Measurements from ENCODE around the gene RTL5.

The RTL5 gene

GRCh38 chrX:72139538-72139937, 7.8 kb upstream of the RTL5 start:
- H3K27me3 ChIP-seq (ENCODE audit: insufficient read depth, poor library complexity, severe bottlenecking) = no peaks in the 10 kb centered on the region
- H3K4me3 ChIP-seq (ENCODE audit: severe bottlenecking) = no peak overlapping the region
- H3K9me3 ChIP-seq (ENCODE audit: severe bottlenecking) = no peaks in the 10 kb centered on the region
- no peak overlapping the region for H3K27ac ChIP-seq (ENCODE audit: poor library complexity, severe bottlenecking)
- no peak for DNase-seq (ENCODE audit: low spot score)
- no peak for TF ChIP-seq CTCF (IDR thresholded peaks at IDR 0.05; ENCODE audit: poor library complexity, severe bottlenecking)
- no peaks in the 10 kb centered on the region for H3K36me3 ChIP-seq (ENCODE audit: low read depth)
- no peaks in the 10 kb centered on the region for H3K4me1 ChIP-seq (ENCODE audit: insufficient read depth, poor library complexity, severe bottlenecking)
- ATAC-seq (ENCODE audit: low read depth) = no peak

GRCh38 chrX:72137846-72138495, 6.3 kb upstream of the RTL5 start:
- H3K27me3 ChIP-seq (ENCODE audit: insufficient read depth, poor library complexity, severe bottlenecking) = no peaks in the 10 kb centered on the region

GRCh38 chrX:72133851-72134546, 2.3 kb upstream of the RTL5 start:
- no peaks in the 10 kb centered on the region for H3K36me3 ChIP-seq (ENCODE audit: low read depth)
- peaks cover 8% of the 10 kb centered on the region for H3K27me3 ChIP-seq (ENCODE audit: insufficient read depth, poor library complexity, severe bottlenecking)
- TF ChIP-seq CTCF (IDR thresholded peaks at IDR 0.05; ENCODE audit: poor library complexity, severe bottlenecking) = no peak

More at GRCh38 chrX:72137846-72138495, 6.3 kb upstream of the RTL5 start:
- Histone ChIP-seq H3K4me1 (ENCODE audit: insufficient read depth, poor library complexity, severe bottlenecking) (no peaks in the 10 kb centered on the region), H3K27ac (ENCODE audit: poor library complexity, severe bottlenecking) (no peak overlapping the region), H3K4me3 (ENCODE audit: severe bottlenecking) (no peak overlapping the region), H3K36me3 (ENCODE audit: low read depth) (no peaks in the 10 kb centered on the region), H3K9me3 (ENCODE audit: severe bottlenecking) (no peaks in the 10 kb centered on the region)
- ATAC-seq (ENCODE audit: low read depth) (no peak), DNase-seq (ENCODE audit: low spot score) (no peak)
- no peak for TF ChIP-seq CTCF (IDR thresholded peaks at IDR 0.05; ENCODE audit: poor library complexity, severe bottlenecking)

GRCh38 chrX:72132456-72132855, 741 bp upstream of the RTL5 start:
- Histone ChIP-seq H3K4me3 (ENCODE audit: severe bottlenecking) (no peak overlapping the region), H3K27ac (ENCODE audit: poor library complexity, severe bottlenecking) (no peak overlapping the region), H3K27me3 (ENCODE audit: insufficient read depth, poor library complexity, severe bottlenecking) (peaks cover 8% of the 10 kb centered on the region), H3K36me3 (ENCODE audit: low read depth) (no peaks in the 10 kb centered on the region), H3K4me1 (ENCODE audit: insufficient read depth, poor library complexity, severe bottlenecking) (no peaks in the 10 kb centered on the region), H3K9me3 (ENCODE audit: severe bottlenecking) (no peaks in the 10 kb centered on the region)
- DNase-seq (ENCODE audit: low spot score) = no peak
- no peak for TF ChIP-seq CTCF (IDR thresholded peaks at IDR 0.05; ENCODE audit: poor library complexity, severe bottlenecking)
- no peak for ATAC-seq (ENCODE audit: low read depth)

More at GRCh38 chrX:72133851-72134546, 2.3 kb upstream of the RTL5 start:
- DNase-seq (ENCODE audit: low spot score) = no peak
- Histone ChIP-seq H3K9me3 (ENCODE audit: severe bottlenecking) (no peaks in the 10 kb centered on the region), H3K4me3 (ENCODE audit: severe bottlenecking) (no peak overlapping the region), H3K27ac (ENCODE audit: poor library complexity, severe bottlenecking) (no peak overlapping the region), H3K4me1 (ENCODE audit: insufficient read depth, poor library complexity, severe bottlenecking) (no peaks in the 10 kb centered on the region)
- ATAC-seq (ENCODE audit: low read depth) = no peak

GRCh38 chrX:72130762-72131250, 909 bp downstream of the RTL5 start:
- TF ChIP-seq CTCF (IDR thresholded peaks at IDR 0.05; ENCODE audit: poor library complexity, severe bottlenecking) = no peak
- no peaks in the 10 kb centered on the region for H3K36me3 ChIP-seq (ENCODE audit: low read depth)
- no peak overlapping the region for H3K27ac ChIP-seq (ENCODE audit: poor library complexity, severe bottlenecking)
- DNase-seq (ENCODE audit: low spot score) (no peak), ATAC-seq (ENCODE audit: low read depth) (no peak)
- peaks cover 8% of the 10 kb centered on the region for H3K27me3 ChIP-seq (ENCODE audit: insufficient read depth, poor library complexity, severe bottlenecking)
- H3K9me3 ChIP-seq (ENCODE audit: severe bottlenecking) = no peaks in the 10 kb centered on the region
- no peak overlapping the region for H3K4me3 ChIP-seq (ENCODE audit: severe bottlenecking)
- H3K4me1 ChIP-seq (ENCODE audit: insufficient read depth, poor library complexity, severe bottlenecking) = no peaks in the 10 kb centered on the region
